AG20443 (cell line): ENCODE measurements around the gene COLEC12.

Experiments
- DNase-seq: peaks from one replicate; pipeline ENCODE4 v3.0.0; 2012; ENCODE audit warnings: low spot score, mixed read lengths

The COLEC12 gene

GRCh38 chr18:435940-436339 is 64.6 kb downstream of the COLEC12 start:
- DNase-seq = no peak

- no peak for DNase-seq
Measured at GRCh38 chr18:434410-434809, 66.1 kb downstream of the COLEC12 start.

DNA sequence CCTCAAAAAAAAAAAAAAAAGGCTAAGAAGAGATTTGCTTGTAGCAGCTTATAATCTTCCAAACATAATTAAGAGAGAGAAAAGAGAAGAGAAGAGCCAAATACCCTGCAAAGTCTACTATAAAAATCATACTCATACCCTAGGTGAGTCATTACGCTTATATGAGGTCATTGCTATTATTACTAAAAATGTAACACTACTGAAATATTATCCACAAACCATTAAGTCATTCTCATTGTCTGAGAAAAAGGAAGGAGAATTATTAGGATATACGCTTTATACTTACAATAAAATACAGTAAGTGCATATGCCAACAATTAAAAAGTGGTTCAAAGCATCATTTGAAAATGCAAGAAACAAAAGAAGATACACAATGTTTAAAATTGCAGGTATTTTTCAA is 66.5 kb downstream of the COLEC12 start:
- DNase-seq = no peak

GRCh38 chr18:433298-433697 is 67.2 kb downstream of the COLEC12 start:
- DNase-seq = no peak

DNA sequence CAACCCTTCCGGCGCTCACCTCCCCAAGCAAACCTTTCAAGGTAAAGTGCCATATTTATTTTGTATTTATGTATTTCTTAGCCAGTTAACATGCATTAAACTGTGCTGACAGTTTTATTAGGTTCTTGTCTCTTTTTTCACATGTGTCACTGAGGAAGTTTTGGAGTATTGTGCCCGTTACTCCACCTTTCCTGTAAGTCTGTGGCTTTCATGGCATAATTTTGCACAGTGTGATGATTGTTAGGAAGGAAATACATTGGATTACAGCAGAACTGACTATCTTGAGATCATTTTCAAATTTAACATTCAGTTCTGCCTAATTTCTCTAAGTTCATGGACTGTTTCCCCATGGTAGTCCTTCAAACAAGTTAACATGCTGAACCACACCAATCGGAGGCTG is 67.7 kb downstream of the COLEC12 start:
- DNase-seq = no peak

DNA sequence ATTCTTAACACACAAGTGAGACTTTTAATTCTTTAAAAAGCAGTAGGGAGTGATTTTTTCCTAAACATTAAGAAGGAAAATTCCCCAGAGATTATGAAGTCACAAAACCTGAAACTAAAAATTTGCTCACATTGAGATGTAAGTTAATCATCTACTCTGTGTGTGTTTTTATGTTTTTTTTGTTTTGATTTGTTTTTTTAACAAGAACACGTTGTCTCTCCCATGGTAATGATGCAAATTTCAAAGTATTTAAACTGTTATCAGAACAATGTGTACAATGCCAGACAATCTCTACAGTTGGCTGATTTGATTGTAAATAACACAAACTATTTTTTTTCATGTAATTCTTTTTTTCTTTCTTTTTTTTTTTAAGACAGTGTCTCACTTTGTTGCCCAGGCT is 71.5 kb downstream of the COLEC12 start:
- no peak for DNase-seq

- DNase-seq = peak; percentile 50
Measured at GRCh38 chr18:427005-427404, 73.5 kb downstream of the COLEC12 start.

- DNase-seq = no peak
Measured at GRCh38 chr18:425106-425745, 75.3 kb downstream of the COLEC12 start.

DNA sequence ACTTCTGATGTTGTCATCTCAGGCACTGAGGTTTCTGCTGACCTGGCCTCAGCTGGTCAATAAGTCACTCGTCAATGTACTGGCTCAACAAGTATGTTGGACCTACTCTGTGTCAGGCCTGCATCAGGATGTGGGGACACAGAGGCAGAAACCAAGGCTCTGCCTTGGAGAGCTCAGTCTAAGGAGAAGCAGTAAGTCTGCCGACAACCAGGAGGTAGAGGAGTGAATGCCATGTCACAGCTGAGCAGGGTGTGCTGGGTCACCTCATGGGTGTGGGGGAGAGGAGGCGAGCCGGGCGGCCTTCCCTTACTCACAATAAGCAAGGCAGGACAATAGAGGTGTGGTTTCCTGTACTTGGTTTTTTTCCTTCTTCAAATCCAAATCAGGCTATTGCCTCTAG is 75.8 kb downstream of the COLEC12 start:
- DNase-seq = no peak

- peak; percentile 43 for DNase-seq
Measured at GRCh38 chr18:424071-424661, 76.3 kb downstream of the COLEC12 start.

GRCh38 chr18:422966-423365 is 77.5 kb downstream of the COLEC12 start:
- no peak for DNase-seq

DNA sequence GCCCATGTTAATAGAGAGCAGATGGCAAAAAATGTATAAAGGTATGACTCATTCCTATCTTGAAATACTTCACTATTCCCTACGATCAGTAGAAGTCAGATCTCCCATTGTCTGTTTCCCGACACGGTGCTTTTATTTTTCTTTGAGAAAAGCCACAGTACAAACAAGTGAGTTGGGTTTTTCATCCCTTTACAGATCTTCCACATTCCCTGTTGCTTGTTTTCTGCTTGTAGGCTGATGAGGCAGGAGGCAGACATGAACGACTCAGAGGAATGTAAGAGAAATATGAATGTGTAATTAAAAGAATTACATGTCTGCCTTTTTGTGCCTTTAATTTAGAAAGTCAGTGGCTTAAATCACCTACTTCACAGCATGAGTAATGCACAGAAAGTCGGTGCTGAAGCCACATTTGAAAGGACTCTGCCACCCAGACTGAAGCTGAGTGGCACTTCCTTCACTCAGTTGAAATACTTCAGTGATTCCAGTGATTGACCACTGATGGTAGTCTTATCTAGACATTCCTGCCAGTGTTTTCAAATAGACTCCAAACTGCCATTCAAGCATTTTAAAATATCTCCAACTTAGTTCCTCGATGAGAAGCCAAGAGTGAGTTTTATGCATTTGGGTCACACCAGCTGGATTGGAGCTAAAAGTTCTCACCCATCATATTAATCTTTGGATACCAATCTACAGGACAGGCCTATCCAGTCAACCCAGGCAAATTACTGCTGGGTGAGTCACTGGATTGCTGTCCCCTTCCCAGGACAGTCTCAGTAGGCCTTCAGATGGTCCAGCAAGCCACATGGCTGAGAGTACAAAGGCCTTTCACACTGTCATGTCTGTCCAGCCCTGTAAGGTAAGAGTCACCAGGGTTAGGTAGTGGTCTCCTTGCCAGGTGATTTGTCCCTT is 79.0 kb downstream of the COLEC12 start:
- peak; percentile 49 for DNase-seq

- no peak for DNase-seq
Measured at GRCh38 chr18:420661-421246, 79.7 kb downstream of the COLEC12 start.

- no peak for DNase-seq
Measured at GRCh38 chr18:419541-420175, 80.8 kb downstream of the COLEC12 start.

DNA sequence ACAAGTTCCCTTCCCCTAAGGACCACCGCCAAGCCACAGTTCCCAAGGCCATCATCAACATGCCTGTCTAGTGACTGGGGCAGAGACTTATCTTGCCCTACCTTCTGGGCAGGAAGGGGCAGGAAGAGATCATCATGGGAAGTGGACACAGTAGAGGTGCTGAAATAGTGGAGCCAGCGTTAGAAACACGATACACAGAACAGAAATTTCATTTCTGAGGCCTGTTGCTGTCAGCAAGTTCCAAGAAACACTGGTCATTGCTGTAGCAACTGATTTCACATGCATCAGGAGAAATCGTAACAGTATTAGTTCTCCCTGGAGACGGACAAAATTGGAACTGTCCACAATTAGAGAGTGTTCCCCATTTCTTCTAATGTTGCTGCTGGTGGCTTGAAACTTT is 83.0 kb downstream of the COLEC12 start:
- no peak for DNase-seq

- DNase-seq = no peak
Measured at GRCh38 chr18:416930-417329, 83.6 kb downstream of the COLEC12 start.

DNA sequence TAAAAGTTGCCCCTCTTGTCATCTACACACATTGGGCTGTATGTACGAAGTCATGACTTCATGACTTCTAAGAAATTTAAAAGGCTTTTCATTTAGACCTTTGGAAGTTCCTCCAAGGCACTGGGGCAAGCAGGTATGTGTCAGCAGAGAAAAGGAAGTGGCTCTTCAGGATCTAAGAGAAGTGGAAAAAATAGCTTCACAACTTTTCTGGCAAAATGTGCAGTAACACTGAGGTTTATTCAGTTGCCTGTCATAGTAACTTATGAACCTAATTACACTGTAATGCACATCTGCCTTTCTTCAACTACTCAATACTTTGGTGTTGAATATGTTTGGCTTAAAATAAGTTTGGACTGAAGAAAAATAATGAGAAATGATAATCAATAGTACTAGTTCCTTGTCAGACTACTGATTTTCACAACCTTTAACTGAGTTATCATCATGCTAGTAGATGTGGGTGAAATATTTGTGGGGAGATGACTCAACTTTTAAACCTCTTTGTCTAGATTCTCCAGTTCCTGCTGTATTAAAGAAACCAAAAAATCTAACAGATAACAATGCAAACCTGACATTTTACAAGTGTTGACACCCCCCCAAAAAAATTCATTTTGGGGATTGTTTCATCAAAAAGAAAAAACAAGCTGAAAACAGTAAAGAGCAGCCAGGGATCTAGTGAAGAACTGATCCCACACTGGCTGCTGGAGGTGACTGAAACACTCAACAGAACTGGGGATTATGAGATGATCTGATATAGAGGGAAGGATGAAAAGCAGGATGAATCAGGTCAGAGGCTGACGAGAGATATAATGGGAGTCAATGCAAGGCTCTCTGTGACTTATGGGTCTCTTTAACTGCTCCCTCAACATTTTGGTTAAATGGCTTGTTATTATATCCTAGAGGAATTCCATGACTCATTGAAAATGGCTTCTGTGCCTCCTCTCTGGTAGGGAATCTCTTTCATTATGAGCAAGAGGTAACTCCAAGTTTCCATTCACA is 84.6 kb downstream of the COLEC12 start:
- peak; percentile 51 for DNase-seq

- DNase-seq = no peak
Measured at GRCh38 chr18:415047-415446, 85.5 kb downstream of the COLEC12 start.

DNA sequence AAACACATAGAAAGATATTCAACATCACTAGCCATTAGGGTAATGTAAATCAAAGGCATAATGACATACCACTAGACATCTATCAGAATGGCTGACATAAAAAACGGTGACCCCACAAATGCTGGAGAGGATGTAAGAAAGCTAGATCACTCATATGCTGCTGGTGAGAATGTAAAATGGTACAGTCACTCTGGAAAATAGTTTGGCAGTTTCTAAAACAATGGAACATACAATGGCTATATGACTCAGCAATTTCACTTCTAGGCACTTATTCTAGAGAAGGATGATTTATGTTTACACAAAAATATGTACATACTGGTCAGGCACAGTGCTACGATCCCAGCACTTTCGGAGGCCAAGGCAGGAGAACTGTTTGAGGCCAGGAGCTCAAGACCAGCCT is 87.3 kb downstream of the COLEC12 start:
- DNase-seq = no peak

GRCh38 chr18:410047-410455 is 90.5 kb downstream of the COLEC12 start:
- DNase-seq = no peak

DNA sequence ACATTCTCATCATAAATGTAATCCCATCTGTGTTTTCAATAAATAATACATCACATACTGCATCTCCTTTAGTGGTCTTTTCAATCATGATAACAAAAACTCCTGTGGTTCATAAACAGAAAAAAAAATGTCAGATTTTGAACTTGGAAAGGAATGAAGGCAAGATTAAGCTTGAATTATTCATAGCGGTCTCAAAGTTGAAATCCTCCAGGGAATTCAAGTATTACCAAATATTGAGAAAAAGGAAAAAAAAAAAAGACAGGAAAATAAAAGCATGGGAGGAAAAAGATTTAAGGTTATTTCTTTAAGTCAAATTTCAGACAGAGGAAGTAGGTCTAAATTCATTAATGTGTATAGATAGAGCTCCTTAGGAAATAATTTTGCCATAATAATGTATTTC is 92.1 kb downstream of the COLEC12 start:
- DNase-seq = no peak
